ENCODE measurements around the gene SORBS1. TPM values are rescaled to one million over a fixed set of nuclear protein-coding genes. Genes with fewer than 3 reads are reported as not detected.

Gene SORBS1
- total RNA-seq, 1 experiment from 2014 or later: 5.4 TPM

GRCh38 chr10:95391581-95392216 lies 169.5 kb downstream of the SORBS1 start:
- DNase-seq (ENCODE audit: low read depth): peak; percentile 46

DNA sequence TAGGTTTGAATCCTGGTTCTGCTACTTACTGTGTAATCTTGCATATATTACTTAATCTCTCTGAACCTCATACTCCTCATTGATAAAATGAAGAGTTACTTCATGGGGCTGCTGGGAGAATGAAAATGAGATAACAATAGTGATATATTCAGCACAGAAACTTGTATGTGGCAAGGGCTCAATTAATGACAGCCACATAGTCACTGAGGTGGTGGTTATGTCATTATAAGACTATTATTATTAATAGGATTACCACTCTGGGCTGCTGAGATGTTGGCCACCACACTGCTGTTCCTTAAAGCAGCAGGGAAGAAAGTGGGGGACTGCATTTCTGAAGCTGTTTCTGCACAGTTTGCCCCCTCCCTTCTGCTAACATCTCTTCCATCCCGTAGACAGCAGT lies 170.0 kb downstream of the SORBS1 start:
- DNase-seq (ENCODE audit: low read depth): no peak

- no peak for DNase-seq (ENCODE audit: low read depth)
Measured at GRCh38 chr10:95389982-95390381, 171.2 kb downstream of the SORBS1 start.

DNA sequence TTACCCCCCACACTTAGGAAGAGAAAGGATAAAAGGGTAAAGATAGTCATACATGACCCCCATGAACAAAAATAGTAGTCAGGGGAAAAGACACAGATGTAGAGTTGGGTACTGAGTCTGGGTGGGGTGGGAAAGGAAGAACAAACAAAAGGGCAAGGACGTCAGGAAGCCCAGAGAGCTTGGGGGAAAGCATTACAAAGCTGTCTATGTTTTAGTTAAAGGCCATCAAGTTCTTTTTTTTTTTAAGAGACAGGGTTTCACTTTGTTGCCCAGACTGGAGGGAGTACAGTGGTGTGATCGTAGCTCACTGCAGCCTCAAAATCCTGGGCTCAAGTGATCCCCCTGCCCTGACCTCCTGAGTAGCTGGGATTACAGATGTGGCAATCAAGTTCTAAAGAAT lies 172.0 kb downstream of the SORBS1 start:
- no peak for DNase-seq (ENCODE audit: low read depth)

- DNase-seq (ENCODE audit: low read depth): no peak
Measured at GRCh38 chr10:95388539-95388938, 172.6 kb downstream of the SORBS1 start.

GRCh38 chr10:95388109-95388471 lies 173.1 kb downstream of the SORBS1 start:
- no peak for DNase-seq (ENCODE audit: low read depth)

DNA sequence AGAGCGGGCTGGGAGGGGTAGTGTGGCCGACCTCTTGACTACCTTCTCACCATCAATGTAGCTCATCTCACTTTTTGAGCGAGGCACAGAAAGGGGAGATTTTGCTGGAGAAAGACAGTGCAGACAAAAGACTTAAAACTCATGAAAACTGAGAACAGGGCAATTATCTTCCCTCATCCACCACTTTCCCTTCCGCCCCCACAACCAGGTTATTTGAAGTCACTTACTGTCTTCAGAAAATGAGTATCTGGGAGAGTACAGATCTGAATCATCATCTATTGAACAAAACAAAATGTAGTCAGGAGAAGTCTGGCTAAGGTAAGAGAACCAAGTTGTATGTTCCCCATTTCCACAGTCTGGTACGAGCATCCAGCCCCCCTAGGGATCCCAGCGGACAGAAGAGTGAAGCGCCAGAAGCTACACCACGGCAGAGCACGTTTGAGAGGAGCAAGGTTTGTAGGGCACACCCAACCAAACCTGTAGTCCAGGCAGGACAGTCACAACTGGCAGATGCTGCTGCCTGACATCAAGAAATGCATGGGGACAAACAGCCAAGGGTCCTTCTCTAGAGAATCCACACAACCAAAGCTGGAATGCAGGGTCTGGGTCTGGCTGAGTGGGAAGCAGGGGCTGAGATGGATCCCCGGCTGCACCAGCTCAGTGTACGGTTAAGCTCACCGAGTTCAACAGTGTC lies 177.0 kb downstream of the SORBS1 start:
- DNase-seq (ENCODE audit: low read depth): no peak

DNA sequence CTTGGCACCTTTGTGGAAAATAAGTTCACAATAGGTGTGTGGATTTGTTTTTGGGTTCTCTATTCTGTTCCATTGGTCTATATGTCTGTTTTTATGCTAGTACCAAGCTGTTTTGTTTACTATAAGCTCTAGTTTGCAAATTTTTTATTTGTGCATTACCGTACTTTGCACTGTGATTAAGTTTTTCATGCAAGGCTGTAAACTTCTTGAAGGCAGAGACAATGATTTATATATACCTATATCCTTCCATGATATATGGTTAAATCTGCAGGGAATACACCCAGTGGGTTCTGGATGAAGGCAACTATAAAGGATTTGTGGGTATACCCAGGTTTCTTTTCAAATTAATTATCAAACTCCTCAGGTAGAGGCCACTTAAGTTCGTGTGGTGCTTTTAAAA lies 178.6 kb downstream of the SORBS1 start:
- no peak for DNase-seq (ENCODE audit: low read depth)

GRCh38 chr10:95382174-95382573 lies 179.0 kb downstream of the SORBS1 start:
- no peak for DNase-seq (ENCODE audit: low read depth)

DNA sequence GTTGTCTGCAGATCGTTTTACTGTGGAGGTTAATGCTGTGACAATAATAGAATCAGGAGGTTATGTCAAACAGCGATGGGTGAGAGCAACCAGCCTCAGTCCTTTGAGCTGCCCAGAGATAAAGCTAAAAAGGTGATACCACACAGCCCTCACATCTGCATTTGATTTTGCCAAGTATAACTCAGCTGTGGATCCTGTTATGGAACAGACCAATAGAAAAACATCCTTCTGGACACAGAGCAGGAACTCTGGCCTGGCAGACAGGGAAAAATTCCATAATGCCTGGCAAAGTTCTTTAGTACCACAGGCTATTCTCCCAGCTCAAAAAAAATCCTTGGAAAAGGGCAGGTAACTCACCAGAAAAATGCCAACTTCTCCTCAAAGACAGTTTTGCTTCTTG lies 183.2 kb downstream of the SORBS1 start:
- no peak for DNase-seq (ENCODE audit: low read depth)

DNA sequence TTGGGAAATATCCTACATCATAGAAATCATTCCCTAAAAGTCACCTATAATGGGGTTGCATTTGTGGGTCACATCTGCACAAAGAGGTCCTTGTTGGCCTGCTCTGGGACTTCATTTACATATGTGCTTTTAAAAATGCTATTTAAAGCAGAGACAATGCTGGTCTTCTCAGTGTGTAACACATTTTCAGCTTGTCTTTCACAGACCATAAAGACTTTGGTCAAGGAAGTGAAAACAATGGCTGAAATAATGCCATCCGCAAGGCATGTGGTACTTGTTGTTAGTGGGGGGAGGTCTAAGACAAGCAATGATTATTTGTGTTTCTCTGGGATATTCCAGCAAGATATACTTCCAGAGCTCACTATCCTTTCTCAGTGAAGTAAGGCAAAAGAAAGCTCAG lies 185.8 kb downstream of the SORBS1 start:
- no peak for DNase-seq (ENCODE audit: low read depth)

GRCh38 chr10:95374597-95375209 lies 186.5 kb downstream of the SORBS1 start:
- peak; percentile 76 for DNase-seq (ENCODE audit: low read depth)

GRCh38 chr10:95373660-95374059 lies 187.5 kb downstream of the SORBS1 start:
- DNase-seq (ENCODE audit: low read depth): no peak

- DNase-seq (ENCODE audit: low read depth): no peak
Measured at GRCh38 chr10:95364342-95364741, 196.8 kb downstream of the SORBS1 start.

- DNase-seq (ENCODE audit: low read depth): peak; percentile 51
Measured at GRCh38 chr10:95363303-95363912, 197.8 kb downstream of the SORBS1 start.

GRCh38 chr10:95360122-95360714 lies 201.0 kb downstream of the SORBS1 start:
- peak; percentile 5 for DNase-seq (ENCODE audit: low read depth)

GRCh38 chr10:95359466-95359865 lies 201.7 kb downstream of the SORBS1 start:
- DNase-seq (ENCODE audit: low read depth): no peak

- DNase-seq (ENCODE audit: low read depth): no peak
Measured at GRCh38 chr10:95356190-95356955, 204.8 kb downstream of the SORBS1 start.

DNA sequence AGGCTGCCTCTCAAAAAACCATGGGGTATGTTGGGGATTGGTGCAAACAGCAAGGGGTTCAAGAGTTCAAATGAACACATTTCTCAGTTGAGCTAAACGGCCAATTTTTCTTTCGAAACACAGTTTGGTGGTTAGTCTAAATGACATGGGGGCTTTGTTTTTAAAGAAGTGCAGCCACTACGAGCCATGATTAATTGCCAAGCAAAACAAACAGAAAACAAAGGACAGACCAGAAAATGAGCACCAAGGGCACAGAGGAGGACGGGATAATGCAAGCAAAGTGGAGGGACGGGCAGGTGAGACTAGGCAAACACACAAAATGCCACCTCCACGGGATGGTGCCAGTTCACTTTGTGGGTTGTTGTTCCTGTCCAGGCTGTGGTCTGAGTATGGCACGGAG lies 205.9 kb downstream of the SORBS1 start:
- no peak for DNase-seq (ENCODE audit: low read depth)

GRCh38 chr10:95354110-95354509 lies 207.1 kb downstream of the SORBS1 start:
- no peak for DNase-seq (ENCODE audit: low read depth)

- DNase-seq (ENCODE audit: low read depth): no peak
Measured at GRCh38 chr10:95353123-95353522, 208.0 kb downstream of the SORBS1 start.

- no peak for DNase-seq (ENCODE audit: low read depth)
Measured at GRCh38 chr10:95352684-95353083, 208.5 kb downstream of the SORBS1 start.

Data from Daoy (cell line).